ENCODE results near the gene ANKLE2.
A peak's percentile ranks its signal among the peaks of the same experiment; 100 is the strongest.

The ANKLE2 gene

GRCh38 chr12:132719141-132719953 lies 42.3 kb downstream of the ANKLE2 start:
- no peak overlapping the region for H3K27ac ChIP-seq (replicated peaks)
- no peaks in the 10 kb centered on the region for H3K27me3 ChIP-seq (ENCODE audit: insufficient read depth, poor library complexity, severe bottlenecking)
- no peak for TF ChIP-seq CTCF (IDR thresholded peaks at IDR 0.05; ENCODE audit: insufficient read depth, low read length)
- no peak; the same call in 1 of the 2 replicates for TF ChIP-seq POLR2AphosphoS5 (IDR thresholded peaks at IDR 0.05; ENCODE audit: low read depth)
- TF ChIP-seq REST (IDR thresholded peaks at IDR 0.05; ENCODE audit: insufficient replicate concordance, low read depth): no peak
- no peak for TF ChIP-seq GABPA (IDR thresholded peaks at IDR 0.05; ENCODE audit: low read depth)
- TF ChIP-seq SPI1 (IDR thresholded peaks at IDR 0.05; ENCODE audit: borderline replicate concordance, low read depth): no peak
- no peak for DNase-seq (ENCODE audit: low read depth in 1 of 2, low spot score in 1 of 2)
- H3K4me3 ChIP-seq (replicated peaks; ENCODE audit: insufficient read depth, low read length): no peak overlapping the region

- TF ChIP-seq CTCF (IDR thresholded peaks at IDR 0.05; ENCODE audit: insufficient read depth, low read length) (no peak), GABPA (IDR thresholded peaks at IDR 0.05; ENCODE audit: low read depth) (no peak)
- H3K27ac ChIP-seq (replicated peaks): no peak overlapping the region
- no peaks in the 10 kb centered on the region for H3K27me3 ChIP-seq (ENCODE audit: insufficient read depth, poor library complexity, severe bottlenecking)
- DNase-seq (ENCODE audit: low read depth in 1 of 2, low spot score in 1 of 2): no peak
- no peak overlapping the region for H3K4me3 ChIP-seq (replicated peaks; ENCODE audit: insufficient read depth, low read length)
Observed at GRCh38 chr12:132718644-132719043, 43.0 kb downstream of the ANKLE2 start.

GRCh38 chr12:132717531-132718387 lies 43.9 kb downstream of the ANKLE2 start:
- Histone ChIP-seq H3K4me3 (replicated peaks; ENCODE audit: insufficient read depth, low read length) (no peak overlapping the region), H3K27me3 (ENCODE audit: insufficient read depth, poor library complexity, severe bottlenecking) (no peaks in the 10 kb centered on the region), H3K27ac (replicated peaks) (peak overlapping the region; percentile 61)
- peak in 1 of 2 experiments; percentile 80 for DNase-seq (ENCODE audit: low read depth in 1 of 2, low spot score in 1 of 2)
- TF ChIP-seq REST (IDR thresholded peaks at IDR 0.05; ENCODE audit: insufficient replicate concordance, low read depth): no peak
- TF ChIP-seq CTCF (IDR thresholded peaks at IDR 0.05; ENCODE audit: insufficient read depth, low read length): no peak
- peak; percentile 30; the same call in 1 of the 2 replicates for TF ChIP-seq GABPA (IDR thresholded peaks at IDR 0.05; ENCODE audit: low read depth)
- peak; percentile 50; the same call in 1 of the 2 replicates for TF ChIP-seq SPI1 (IDR thresholded peaks at IDR 0.05; ENCODE audit: borderline replicate concordance, low read depth)
- peak; percentile 45; the same call in 1 of the 2 replicates for TF ChIP-seq POLR2AphosphoS5 (IDR thresholded peaks at IDR 0.05; ENCODE audit: low read depth)
